Loucy (cell line): ENCODE measurements around the gene CACHD1.

Experiments
- H2AFZ ChIP-seq: fragments of 200-600 bp; sonication (generic); 2 replicates; pipeline ENCODE4 v1.6.0; 2016; ENCODE audit warnings: antibody characterized with exemption, mild to moderate bottlenecking, low read length, moderate library complexity
- H3F3A ChIP-seq: fragments of 200-600 bp; 2 replicates; pipeline ENCODE4 v1.6.0; 2016; ENCODE audit warnings: antibody characterized with exemption, low read depth, mild to moderate bottlenecking
- H3K27me3 ChIP-seq: fragments of 200-600 bp; sonication (generic); 2 replicates; pipeline ENCODE4 v1.6.1; 2014; ENCODE audit warnings: low read length, mild to moderate bottlenecking; ENCODE audit not compliant: insufficient read depth, poor library complexity, severe bottlenecking
- H3K36me3 ChIP-seq: fragments of 200-600 bp; sonication (generic); 2 replicates; pipeline ENCODE4 v1.6.1; 2016; ENCODE audit warnings: low read length; ENCODE audit not compliant: insufficient read depth
- H3K4me1 ChIP-seq: fragments of 200-600 bp; sonication (generic); 2 replicates; pipeline ENCODE4 v1.5.1; 2014; ENCODE audit warnings: low read length, mild to moderate bottlenecking; ENCODE audit not compliant: insufficient read depth, poor library complexity, severe bottlenecking
- H3K4me2 ChIP-seq: fragments of 200-600 bp; sonication (generic); 2 replicates; pipeline ENCODE4 v1.6.0; 2014; ENCODE audit warnings: antibody characterized with exemption, low read length, low read depth, mild to moderate bottlenecking; ENCODE audit not compliant: poor library complexity, severe bottlenecking
- H3K4me3 ChIP-seq: fragments of 200-600 bp; sonication (generic); 2 replicates; pipeline ENCODE4 v1.5.1; 2014; ENCODE audit warnings: low read length, mild to moderate bottlenecking, mixed read lengths; ENCODE audit not compliant: poor library complexity, severe bottlenecking
- H3K79me2 ChIP-seq: fragments of 200-600 bp; sonication (generic); 2 replicates; pipeline ENCODE4 v1.6.1; 2014; ENCODE audit warnings: low read length; ENCODE audit not compliant: insufficient read depth
- H3K9ac ChIP-seq: fragments of 200-600 bp; sonication (generic); 2 replicates; pipeline ENCODE4 v1.6.0; 2014; ENCODE audit warnings: mild to moderate bottlenecking, low read depth, low read length, moderate library complexity; ENCODE audit not compliant: poor library complexity, severe bottlenecking
- H3K9me2 ChIP-seq: fragments of 200-600 bp; sonication (generic); replicated peaks from 2 replicates; pipeline ENCODE4 v1.6.1; 2016; ENCODE audit warnings: low read depth, low read length, mixed read lengths
- H3K9me3 ChIP-seq: fragments of 200-600 bp; sonication (generic); 2 replicates; pipeline ENCODE4 v1.6.1; 2014; ENCODE audit warnings: mild to moderate bottlenecking, antibody characterized with exemption, low read length, low read depth; ENCODE audit not compliant: insufficient read depth
- H4K20me1 ChIP-seq: fragments of 200-600 bp; sonication (generic); 2 replicates; pipeline ENCODE4 v1.6.0; 2014; ENCODE audit warnings: antibody characterized with exemption, low read length, mild to moderate bottlenecking; ENCODE audit not compliant: insufficient read depth, poor library complexity, severe bottlenecking
- CTCF ChIP-seq: fragments of 200-600 bp; sonication (generic); conservative IDR thresholded peaks from 2 replicates; pipeline ENCODE4 v1.5.1; 2014; ENCODE audit warnings: mild to moderate bottlenecking, antibody characterized with exemption, low read length
- EZH2phosphoT487 ChIP-seq: fragments of 200-600 bp; IDR thresholded peaks from 2 replicates; pipeline ENCODE4 v1.6.1; 2018; ENCODE audit warnings: antibody characterized with exemption, mild to moderate bottlenecking, moderate library complexity, borderline replicate concordance

CACHD1 gene

GRCh38 chr1:64474665-64475439 lies 4.9 kb downstream of the CACHD1 start:
- Histone ChIP-seq H3K4me3 (peak overlapping the region; percentile 32), H3K79me2 (peaks cover 22% of the 10 kb centered on the region), H3K9me2 (no peaks in the 10 kb centered on the region), H3K36me3 (no peaks in the 10 kb centered on the region), H4K20me1 (peaks cover 3% of the 10 kb centered on the region), H3K9me3 (no peaks in the 10 kb centered on the region), H3K4me1 (peaks cover 57% of the 10 kb centered on the region), H3K4me2 (peak overlapping the region; percentile 80), H2AFZ (no peak overlapping the region), H3K9ac (peak overlapping the region; percentile 30), H3F3A (peaks cover 6% of the 10 kb centered on the region; the same call in 1 of the 2 replicates), H3K27me3 (no peaks in the 10 kb centered on the region)
- TF ChIP-seq CTCF (no peak), EZH2phosphoT487 (no peak)

GRCh38 chr1:64476251-64476952 lies 6.5 kb downstream of the CACHD1 start:
- peaks cover 12% of the 10 kb centered on the region; the same call in 1 of the 2 replicates for H3K79me2 ChIP-seq
- H3K9ac ChIP-seq, result no peak overlapping the region
- H3K9me3 ChIP-seq, result no peaks in the 10 kb centered on the region
- H3K36me3 ChIP-seq, result no peaks in the 10 kb centered on the region
- no peaks in the 10 kb centered on the region for H4K20me1 ChIP-seq
- H2AFZ ChIP-seq, result no peak overlapping the region
- peak overlapping the region; percentile 3 for H3K4me3 ChIP-seq
- peaks cover 51% of the 10 kb centered on the region for H3K4me1 ChIP-seq
- no peaks in the 10 kb centered on the region for H3K27me3 ChIP-seq
- H3K9me2 ChIP-seq, result no peaks in the 10 kb centered on the region
- peaks cover 6% of the 10 kb centered on the region; the same call in 1 of the 2 replicates for H3F3A ChIP-seq
- no peak for TF ChIP-seq EZH2phosphoT487
- no peak for TF ChIP-seq CTCF
- peak overlapping the region; percentile 34 for H3K4me2 ChIP-seq

GRCh38 chr1:64478594-64479470 lies 8.9 kb downstream of the CACHD1 start:
- Histone ChIP-seq H2AFZ (no peak overlapping the region), H3K36me3 (no peaks in the 10 kb centered on the region), H3K9ac (no peak overlapping the region), H3F3A (0 out of 2 replicates have a peak, but pooled peaks cover 3% of the 10 kb centered on the region), H3K27me3 (no peaks in the 10 kb centered on the region), H3K4me3 (no peak overlapping the region), H3K4me2 (no peak overlapping the region), H3K9me3 (no peaks in the 10 kb centered on the region), H3K4me1 (peaks cover 41% of the 10 kb centered on the region), H4K20me1 (no peaks in the 10 kb centered on the region), H3K79me2 (peaks cover 3% of the 10 kb centered on the region; the same call in 1 of the 2 replicates), H3K9me2 (no peaks in the 10 kb centered on the region)
- no peak for TF ChIP-seq EZH2phosphoT487
- TF ChIP-seq CTCF, result no peak
